ENCODE data around the gene GALNT2.

GALNT2 gene

DNA sequence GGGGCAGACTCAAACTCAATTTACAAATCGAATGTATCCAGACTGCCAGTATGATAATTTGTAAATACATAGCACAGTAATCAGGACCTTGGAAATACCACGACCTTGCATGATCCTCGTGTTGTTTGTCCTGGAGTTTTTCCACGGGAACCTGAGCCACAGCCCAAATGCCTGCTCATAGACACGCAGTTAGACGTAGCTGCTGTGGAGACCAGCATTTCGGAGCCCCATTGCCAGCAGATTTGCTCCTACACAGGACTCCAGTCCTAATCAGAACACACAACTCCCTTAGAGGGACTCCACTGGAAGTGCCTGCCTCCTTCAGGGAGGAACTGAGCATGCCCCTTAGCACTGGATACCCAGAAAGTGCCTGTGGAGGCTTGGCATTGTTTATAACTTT, 163.2 kb downstream of the GALNT2 start:
- no peaks in the 10 kb centered on the region for H3K4me1 ChIP-seq
- H3K4me3 ChIP-seq (ENCODE audit: low read depth, low read length) = no peak overlapping the region
- no peaks in the 10 kb centered on the region for H3K27me3 ChIP-seq (ENCODE audit: control insufficient read depth, insufficient read depth, low read length)
- H2AFZ ChIP-seq = no peak overlapping the region
- no peaks in the 10 kb centered on the region for H3K79me2 ChIP-seq
- no peaks in the 10 kb centered on the region for H3K36me3 ChIP-seq (ENCODE audit: control insufficient read depth, insufficient read depth, low read length)
- no peaks in the 10 kb centered on the region for H3K9me3 ChIP-seq (ENCODE audit: control insufficient read depth, low read length)
- H3K4me2 ChIP-seq (ENCODE audit: low read length) = no peak overlapping the region
- TF ChIP-seq, protein P1, sequence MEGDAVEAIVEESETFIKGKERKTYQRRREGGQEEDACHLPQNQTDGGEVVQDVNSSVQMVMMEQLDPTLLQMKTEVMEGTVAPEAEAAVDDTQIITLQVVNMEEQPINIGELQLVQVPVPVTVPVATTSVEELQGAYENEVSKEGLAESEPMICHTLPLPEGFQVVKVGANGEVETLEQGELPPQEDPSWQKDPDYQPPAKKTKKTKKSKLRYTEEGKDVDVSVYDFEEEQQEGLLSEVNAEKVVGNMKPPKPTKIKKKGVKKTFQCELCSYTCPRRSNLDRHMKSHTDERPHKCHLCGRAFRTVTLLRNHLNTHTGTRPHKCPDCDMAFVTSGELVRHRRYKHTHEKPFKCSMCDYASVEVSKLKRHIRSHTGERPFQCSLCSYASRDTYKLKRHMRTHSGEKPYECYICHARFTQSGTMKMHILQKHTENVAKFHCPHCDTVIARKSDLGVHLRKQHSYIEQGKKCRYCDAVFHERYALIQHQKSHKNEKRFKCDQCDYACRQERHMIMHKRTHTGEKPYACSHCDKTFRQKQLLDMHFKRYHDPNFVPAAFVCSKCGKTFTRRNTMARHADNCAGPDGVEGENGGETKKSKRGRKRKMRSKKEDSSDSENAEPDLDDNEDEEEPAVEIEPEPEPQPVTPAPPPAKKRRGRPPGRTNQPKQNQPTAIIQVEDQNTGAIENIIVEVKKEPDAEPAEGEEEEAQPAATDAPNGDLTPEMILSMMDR (IDR thresholded peaks at IDR 0.05) = no peak
- H3K27ac ChIP-seq = no peak overlapping the region
- no peak overlapping the region for H3K9ac ChIP-seq

DNA sequence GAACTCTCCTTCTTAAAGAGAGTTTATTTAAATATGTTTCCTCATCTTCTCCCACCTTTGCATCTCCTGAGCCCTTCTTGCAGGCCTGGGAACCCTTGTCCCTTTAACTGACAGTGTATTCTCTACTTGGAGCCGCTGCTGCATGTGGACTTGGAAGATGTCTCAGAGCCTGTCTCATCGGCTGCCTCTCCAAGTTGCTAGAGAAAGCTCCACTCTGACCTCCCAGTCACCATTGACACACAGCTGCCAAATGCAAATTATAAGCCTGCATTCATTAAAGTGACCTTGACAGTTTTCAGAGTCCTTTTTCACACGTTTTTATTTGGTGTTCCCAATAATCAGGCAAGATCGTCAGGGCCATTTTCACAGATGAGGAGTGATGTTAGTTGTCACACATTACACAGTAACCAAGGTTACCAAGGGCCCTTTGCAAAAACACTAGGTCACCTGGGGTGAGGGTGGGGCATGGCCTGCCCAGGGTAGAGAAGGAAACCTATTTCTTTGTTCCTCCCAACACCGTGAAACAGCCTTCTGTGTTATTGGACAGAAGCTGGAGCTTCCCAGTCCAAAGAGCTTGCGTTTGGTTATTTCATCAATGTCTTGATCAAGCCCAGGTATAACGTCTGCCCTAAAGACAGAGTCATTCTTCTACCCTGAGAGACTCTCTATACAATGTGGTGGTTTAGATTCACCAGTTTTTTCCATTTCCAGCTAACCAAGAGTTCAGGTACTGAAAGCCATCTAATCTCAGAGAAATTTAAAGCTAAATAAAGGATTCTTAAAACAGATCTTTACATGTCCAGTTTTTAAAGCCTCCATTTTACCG, 164.1 kb downstream of the GALNT2 start:
- Histone ChIP-seq H3K4me3 (ENCODE audit: low read depth, low read length) (no peak overlapping the region), H3K9me3 (ENCODE audit: control insufficient read depth, low read length) (no peaks in the 10 kb centered on the region), H3K79me2 (no peaks in the 10 kb centered on the region), H3K9ac (no peak overlapping the region), H3K4me1 (peaks cover 2% of the 10 kb centered on the region), H3K36me3 (ENCODE audit: control insufficient read depth, insufficient read depth, low read length) (no peaks in the 10 kb centered on the region), H3K27ac (peak overlapping the region; percentile 44), H3K27me3 (ENCODE audit: control insufficient read depth, insufficient read depth, low read length) (no peaks in the 10 kb centered on the region), H3K4me2 (ENCODE audit: low read length) (no peak overlapping the region), H2AFZ (no peak overlapping the region)
- TF ChIP-seq, protein P1 (IDR thresholded peaks at IDR 0.05) = no peak

- H3K79me2 ChIP-seq = no peaks in the 10 kb centered on the region
- no peak overlapping the region for H2AFZ ChIP-seq
- peak overlapping the region; percentile 44 for H3K27ac ChIP-seq
- H3K9me3 ChIP-seq (ENCODE audit: control insufficient read depth, low read length) = no peaks in the 10 kb centered on the region
- H3K4me3 ChIP-seq (ENCODE audit: low read depth, low read length) = no peak overlapping the region
- no peaks in the 10 kb centered on the region for H3K36me3 ChIP-seq (ENCODE audit: control insufficient read depth, insufficient read depth, low read length)
- H3K27me3 ChIP-seq (ENCODE audit: control insufficient read depth, insufficient read depth, low read length) = no peaks in the 10 kb centered on the region
- TF ChIP-seq, protein P1 (IDR thresholded peaks at IDR 0.05) = no peak
- H3K9ac ChIP-seq = no peak overlapping the region
- H3K4me2 ChIP-seq (ENCODE audit: low read length) = no peak overlapping the region
- peaks cover 2% of the 10 kb centered on the region for H3K4me1 ChIP-seq
Measured at GRCh38 chr1:230231774-230232145, 164.7 kb downstream of the GALNT2 start.

GRCh38 chr1:230232371-230232771, 165.3 kb downstream of the GALNT2 start:
- H3K27ac ChIP-seq = no peak overlapping the region
- H3K9ac ChIP-seq = no peak overlapping the region
- H3K36me3 ChIP-seq (ENCODE audit: control insufficient read depth, insufficient read depth, low read length) = no peaks in the 10 kb centered on the region
- H3K79me2 ChIP-seq = no peaks in the 10 kb centered on the region
- no peaks in the 10 kb centered on the region for H3K27me3 ChIP-seq (ENCODE audit: control insufficient read depth, insufficient read depth, low read length)
- H3K9me3 ChIP-seq (ENCODE audit: control insufficient read depth, low read length) = no peaks in the 10 kb centered on the region
- no peak overlapping the region for H2AFZ ChIP-seq
- peaks cover 2% of the 10 kb centered on the region for H3K4me1 ChIP-seq
- H3K4me3 ChIP-seq (ENCODE audit: low read depth, low read length) = no peak overlapping the region
- no peak overlapping the region for H3K4me2 ChIP-seq (ENCODE audit: low read length)
- TF ChIP-seq, protein P1 (IDR thresholded peaks at IDR 0.05) = no peak

DNA sequence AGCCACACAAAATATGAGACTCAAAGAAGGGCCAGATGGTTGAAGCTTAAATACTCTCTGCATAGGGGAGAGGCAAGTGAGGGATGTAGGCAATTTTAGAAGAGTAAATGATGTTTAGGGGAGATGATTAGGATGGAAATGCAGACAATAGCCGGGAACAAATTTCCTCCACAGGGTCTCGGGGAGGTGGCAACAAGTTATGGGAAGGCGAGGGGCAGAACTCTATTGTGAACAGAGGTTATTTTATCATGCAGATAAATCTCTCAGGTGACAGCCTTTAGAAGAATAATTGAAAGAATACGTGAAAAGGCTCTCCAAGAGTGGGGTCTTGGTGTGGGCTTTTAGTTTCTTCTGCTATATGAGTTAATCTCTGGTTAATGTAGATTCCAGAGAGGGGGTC, 166.7 kb downstream of the GALNT2 start:
- H3K79me2 ChIP-seq = no peaks in the 10 kb centered on the region
- H3K27me3 ChIP-seq (ENCODE audit: control insufficient read depth, insufficient read depth, low read length) = no peaks in the 10 kb centered on the region
- H3K36me3 ChIP-seq (ENCODE audit: control insufficient read depth, insufficient read depth, low read length) = no peaks in the 10 kb centered on the region
- TF ChIP-seq, protein P1 (IDR thresholded peaks at IDR 0.05) = no peak
- H3K4me3 ChIP-seq (ENCODE audit: low read depth, low read length) = no peak overlapping the region
- H3K4me1 ChIP-seq = peaks cover 2% of the 10 kb centered on the region
- no peak overlapping the region for H3K4me2 ChIP-seq (ENCODE audit: low read length)
- H2AFZ ChIP-seq = no peak overlapping the region
- H3K9ac ChIP-seq = no peak overlapping the region
- H3K27ac ChIP-seq = no peak overlapping the region
- no peaks in the 10 kb centered on the region for H3K9me3 ChIP-seq (ENCODE audit: control insufficient read depth, low read length)

All from parathyroid adenoma (tissue), 2 donors.